ENCODE data around the gene DMAP1. TPM values are rescaled to one million over a fixed set of nuclear protein-coding genes. Genes with fewer than 3 reads are reported as not detected.

DMAP1 gene
- polyA plus RNA-seq, 3 donors, result 52.6 to 57.5 (median 53.2) TPM

DNA sequence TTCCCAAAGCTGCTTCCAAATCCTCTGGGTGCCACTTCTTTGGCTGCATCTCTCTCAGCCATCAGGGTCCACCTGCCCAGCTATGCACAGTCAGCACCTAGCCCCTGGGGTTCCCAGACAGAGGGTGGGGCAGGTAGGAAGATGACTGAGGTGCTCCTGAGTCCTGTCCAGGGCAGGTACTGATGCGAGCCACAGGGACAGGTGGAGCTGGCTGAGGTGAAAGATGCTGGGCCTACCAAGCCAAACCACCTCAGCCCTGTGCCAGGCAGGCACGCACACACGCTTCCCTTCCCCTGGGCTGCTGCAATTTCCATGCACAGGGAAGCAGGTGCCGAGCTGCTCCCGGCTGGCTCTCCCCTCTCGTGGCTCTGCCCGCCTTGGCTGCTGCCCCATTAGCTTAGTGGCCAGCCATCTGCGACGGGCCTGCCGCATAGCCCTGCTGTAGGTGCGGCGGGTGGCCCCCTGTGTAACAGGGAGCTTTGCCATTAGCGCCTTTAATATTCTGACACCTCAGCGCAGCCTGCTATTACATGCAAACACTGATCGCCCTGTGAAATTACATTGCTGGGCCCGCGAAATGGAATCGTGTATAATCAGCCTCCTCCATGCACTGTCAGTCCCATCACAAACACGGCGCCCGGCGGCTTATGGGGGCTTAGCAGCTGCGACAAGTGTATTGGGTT lies 38.9 kb downstream of the DMAP1 start:
- DNase-seq (ENCODE audit: low read depth in 3 of 3, low spot score in 2 of 3), result no peak

DNA sequence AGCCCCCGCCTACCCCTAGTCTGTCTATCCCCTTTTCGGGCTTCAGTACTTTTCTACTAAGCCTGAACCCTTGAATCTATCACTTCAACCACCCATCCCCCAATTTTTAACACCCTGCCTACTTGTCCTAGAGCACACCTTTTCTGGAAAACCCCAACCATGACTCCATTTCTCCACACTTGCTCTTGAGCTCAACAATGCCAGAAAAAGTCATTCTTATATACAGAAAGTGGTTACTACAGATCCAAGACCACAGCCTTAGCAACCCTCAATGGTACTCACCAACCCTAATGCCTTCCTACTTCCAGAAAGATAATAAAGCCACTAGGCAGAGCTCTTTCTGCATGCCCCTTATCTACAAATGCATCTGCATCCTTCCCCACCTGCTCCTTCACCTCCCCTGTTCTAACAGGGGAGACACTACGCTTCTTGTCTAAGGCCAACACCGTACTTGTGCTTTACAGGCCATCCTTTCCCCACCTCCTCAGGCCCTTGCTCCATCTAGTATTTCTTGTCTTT lies 41.2 kb downstream of the DMAP1 start:
- DNase-seq (ENCODE audit: low read depth in 3 of 3, low spot score in 2 of 3), result no peak

DNA sequence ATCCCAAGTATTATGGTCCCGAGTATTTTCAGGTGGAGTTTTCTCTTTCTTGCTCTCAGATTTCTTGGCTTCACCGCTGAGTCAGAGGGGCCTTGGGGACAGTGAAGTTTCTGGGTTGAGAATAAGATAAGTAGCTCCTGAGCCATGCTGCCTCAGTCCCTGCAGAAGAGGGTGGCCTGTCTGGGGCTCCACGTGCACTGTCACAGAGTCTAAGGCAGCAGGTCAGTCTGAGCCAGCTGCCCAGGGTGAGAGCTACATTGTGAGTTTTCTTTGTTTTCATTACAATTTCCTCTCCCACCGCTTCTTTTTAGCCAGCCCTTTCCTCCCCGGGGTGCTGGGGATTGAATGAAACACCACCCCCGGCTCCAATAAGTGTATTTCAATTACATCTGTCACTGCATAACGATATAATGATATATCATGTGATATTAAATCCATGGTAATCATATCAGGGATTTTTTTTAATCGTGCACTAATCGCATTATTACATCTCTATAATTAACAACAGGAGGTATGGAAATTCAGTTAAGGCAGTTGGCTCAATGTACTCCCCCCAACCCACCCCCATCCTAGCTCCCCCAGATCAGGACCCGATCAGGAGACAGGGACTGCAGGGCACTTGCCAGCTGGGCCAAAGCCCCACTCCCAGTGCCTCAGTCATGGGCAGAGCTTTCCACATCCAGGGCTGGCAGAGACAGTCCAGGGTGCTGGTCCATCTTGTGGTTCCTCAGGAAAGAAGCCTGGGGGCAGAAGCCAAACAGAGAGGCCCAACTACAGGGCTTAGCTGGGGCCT lies 43.7 kb downstream of the DMAP1 start:
- no peak for DNase-seq (ENCODE audit: low read depth in 3 of 3, low spot score in 2 of 3)

DNA sequence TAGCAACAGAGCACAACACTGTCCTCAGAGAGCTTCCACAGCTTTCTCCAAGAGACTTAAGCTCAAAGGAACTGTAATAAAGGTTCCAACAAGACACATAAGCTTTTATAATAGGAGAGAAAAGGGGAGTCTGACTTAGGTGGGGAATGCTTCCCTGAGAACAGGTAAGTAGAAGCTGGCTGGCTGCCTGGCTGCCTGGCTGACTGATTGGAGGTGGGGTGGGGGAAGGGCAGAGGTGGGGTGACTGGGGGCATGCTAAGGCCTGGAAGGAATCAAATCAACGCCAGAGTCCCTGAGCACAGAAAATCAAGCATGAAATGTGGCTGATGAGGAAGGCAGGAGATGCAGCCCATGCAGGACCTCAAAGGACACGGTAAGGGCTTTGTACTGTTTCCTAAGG lies 45.8 kb downstream of the DMAP1 start:
- no peak for DNase-seq (ENCODE audit: low read depth in 3 of 3, low spot score in 2 of 3)

DNA sequence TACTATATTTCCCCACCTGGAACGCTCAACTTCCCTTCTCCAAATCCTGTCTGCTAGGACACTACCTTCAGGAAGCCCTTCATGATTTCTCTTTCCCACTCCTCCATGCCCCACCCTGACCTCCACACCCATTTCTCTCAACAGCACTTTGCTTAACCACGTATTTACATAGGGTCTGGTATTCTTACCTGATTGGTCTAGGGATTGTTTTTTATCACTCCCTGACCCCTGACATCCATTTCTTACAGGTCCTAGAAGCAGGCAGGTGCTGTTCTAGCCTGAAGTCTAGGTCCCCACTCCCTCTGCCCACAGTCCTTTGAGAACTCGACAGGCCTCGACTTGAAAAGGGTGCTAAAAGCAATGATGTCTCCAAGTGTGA lies 47.5 kb downstream of the DMAP1 start:
- no peak for DNase-seq (ENCODE audit: low read depth in 3 of 3, low spot score in 2 of 3)

DNA sequence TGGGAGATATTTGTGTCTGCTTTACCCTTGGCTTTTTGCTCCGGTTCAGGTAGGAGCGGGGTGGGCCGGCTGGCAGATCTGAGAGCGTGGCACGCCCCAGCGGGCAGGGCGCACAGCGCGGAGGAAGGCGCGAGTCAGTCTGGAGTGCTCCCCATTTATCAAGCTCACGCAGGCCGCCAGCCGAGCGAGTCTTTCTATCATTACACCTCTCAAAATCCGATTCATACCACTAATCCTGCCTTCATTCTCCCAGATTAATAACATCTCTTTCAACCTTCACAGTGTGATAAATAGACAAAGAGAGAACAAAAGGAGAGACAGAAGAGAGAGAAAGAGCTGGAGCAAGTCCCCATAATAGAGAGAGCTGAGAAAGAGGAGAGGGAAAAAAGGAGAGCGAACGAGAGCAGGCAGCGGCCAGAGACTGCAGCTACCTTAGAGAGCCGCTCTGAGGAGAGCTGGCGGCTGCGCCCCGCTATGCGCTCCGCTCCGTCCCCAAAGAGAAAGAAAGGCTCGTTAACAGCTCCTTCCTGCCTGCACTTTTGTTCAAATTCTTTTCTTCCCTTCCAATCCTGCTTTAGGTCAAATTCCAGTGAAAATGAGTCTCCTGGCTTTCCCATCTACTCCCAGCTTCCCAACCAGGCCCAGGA lies 48.0 kb downstream of the DMAP1 start:
- DNase-seq (ENCODE audit: low read depth in 3 of 3, low spot score in 2 of 3), result no peak

DNA sequence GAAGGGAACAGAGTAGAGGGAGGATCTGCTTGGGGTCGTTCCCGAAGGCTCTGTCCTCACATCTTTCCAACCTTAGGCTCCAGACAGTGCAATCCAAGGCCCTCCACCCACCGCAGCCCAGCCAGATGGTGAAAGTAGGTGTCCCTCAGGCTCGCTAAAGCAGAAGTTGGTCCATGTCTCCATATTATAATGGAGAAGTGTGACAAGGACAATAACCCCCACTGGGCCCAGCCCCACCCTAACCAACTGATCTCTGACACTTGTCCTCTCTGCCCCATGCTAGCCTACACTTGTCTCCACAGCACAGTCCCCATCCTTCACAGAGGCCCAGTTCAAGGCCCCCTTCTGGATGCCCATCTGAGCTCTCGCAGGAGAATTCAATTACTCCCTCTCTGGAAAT lies 48.7 kb downstream of the DMAP1 start:
- DNase-seq (ENCODE audit: low read depth in 3 of 3, low spot score in 2 of 3), result no peak

DNA sequence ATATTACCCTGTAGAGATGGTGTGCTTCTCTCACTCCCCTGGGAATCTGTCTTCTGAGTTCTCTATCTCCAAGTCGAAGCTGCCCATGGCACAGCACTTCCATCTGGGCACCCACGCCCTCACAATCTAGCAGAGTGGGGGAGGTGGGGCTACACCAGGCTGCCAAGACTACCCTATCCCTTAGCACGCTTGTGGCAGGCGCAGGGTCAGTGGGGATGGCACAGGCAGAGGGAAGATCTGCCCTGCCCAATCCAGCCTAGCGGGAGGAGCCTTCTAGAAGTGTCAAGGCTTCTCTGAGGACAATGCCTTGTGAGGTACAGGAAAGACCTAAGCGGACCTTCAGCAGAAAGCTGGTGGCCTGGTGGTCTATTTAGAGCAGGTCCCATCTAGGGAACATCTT lies 49.1 kb downstream of the DMAP1 start:
- no peak for DNase-seq (ENCODE audit: low read depth in 3 of 3, low spot score in 2 of 3)

DNA sequence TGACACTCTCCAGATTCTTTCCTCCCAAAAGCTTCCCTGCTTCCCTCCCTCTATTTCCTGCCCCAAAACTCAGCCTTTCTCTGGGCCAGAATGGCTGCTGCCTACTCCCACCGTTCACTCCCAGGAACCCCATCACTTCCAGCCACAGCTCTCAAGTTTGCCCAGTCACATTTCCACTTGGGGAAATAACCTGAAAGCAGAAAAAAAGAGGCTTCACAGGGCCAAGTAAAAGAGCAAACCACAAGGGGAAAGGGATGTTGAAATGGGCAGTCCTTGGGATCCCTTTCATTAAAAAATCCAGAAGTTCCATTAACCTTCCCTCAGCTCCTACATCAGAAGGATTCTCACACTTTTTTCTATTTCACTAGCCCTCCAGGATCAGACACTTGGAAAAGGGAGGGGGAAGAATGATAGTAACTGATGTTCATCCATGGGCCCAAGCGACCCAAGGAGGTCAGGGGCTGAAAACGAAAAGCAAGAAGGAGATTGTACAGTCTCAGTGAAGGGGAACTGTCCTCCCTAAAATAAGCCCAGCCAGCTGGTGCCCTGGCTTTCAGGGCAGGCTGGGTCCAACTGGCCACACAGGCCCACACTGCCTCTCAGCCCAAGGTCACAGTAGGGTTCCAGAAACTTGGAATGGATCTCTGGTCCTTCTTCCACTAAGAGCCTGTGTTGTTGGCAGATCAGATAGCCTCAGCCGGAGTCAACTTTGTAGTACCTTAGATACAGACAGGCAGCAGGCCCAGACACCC lies 49.7 kb downstream of the DMAP1 start:
- DNase-seq (ENCODE audit: low read depth in 3 of 3, low spot score in 2 of 3), result no peak

DNA sequence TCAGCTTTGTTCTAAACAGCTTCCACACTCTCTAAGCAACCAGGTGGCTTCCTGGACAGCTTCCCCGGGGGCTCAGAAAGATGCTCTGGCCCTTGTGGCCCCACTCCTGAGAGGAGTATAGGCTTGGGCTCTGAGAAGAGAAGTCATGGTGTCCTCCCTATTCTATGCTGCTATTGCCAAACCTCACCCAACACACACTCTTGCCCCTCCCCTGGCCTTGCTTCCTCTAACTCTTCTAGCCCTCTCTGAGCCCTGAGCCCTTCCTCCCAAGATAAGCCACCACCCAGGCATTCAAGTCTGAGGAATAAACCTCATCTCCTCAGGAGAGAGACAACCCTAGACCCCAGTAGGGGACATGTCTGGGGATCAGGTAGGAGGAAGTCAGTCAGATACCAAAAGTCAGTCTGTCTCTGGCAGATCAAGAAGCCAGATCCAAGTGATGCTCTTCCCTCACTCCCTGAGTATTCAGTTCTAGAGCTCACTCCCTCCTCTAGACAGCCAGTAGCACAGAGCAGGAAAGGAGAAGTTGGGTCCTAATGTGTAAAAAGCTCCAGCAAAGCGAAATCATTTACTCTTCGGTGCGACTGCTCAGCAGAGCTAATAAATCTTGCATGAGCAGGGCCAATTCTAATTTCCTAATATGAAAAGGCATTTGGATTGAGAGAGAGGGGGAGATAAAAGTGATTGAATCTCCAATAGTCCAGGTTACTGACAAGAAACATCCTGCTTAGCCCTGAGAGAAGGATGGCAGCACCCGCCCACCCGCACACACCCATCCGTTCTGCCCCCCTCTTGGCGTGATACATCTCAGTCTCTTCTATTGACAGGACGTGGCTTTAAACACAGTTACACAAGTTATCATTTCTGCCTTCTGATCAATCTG lies 50.5 kb downstream of the DMAP1 start:
- DNase-seq (ENCODE audit: low read depth in 3 of 3, low spot score in 2 of 3), result no peak

DNA sequence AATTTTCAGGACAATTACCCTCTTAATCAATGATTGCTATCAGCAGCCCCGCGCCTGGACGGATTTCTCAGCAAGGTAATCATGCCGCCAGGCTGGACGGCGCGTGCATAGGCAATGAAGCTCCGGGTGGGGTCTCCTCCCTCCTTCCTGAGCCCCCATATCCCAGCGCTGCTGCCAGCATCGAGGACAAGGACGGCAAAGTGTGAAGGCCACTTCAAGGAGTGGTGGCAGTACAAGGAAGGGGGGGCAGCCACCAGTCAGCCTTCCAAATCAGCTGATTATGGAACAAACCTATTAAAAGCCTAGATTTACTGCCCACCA lies 51.1 kb downstream of the DMAP1 start:
- no peak for DNase-seq (ENCODE audit: low read depth in 3 of 3, low spot score in 2 of 3)

DNA sequence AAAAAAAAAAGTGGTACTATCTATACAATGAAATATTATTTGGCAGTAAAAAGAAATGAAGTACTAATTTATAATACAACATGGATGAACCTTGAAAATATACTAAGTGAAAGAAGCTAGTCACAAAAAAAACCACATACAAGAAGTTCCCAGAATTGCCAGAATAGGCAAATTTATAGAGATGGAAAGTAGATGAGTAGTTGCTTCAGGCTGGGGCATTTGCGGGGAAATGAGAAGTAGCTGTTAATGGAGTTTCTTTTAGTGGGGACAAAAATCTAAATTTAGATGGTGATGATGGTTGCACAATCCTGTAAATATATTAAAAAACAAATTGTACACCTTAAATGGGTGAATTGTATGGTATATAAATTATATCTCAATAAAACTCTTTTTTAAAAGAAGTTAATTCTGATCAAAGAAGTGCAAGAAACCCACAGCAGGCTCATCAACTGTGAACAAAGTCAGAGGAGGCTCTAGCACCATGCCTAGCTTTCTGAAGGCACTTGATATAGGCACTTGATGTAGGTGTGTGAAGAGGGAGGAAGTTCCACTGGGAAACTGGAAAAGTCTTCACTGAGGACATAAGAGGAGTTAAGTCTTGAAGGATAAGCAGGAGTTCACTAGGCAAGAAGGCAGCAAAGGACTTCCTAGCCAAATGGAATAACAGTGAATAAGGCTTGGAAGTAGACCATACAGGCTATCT lies 52.5 kb downstream of the DMAP1 start:
- DNase-seq (ENCODE audit: low read depth in 3 of 3, low spot score in 2 of 3), result no peak

DNA sequence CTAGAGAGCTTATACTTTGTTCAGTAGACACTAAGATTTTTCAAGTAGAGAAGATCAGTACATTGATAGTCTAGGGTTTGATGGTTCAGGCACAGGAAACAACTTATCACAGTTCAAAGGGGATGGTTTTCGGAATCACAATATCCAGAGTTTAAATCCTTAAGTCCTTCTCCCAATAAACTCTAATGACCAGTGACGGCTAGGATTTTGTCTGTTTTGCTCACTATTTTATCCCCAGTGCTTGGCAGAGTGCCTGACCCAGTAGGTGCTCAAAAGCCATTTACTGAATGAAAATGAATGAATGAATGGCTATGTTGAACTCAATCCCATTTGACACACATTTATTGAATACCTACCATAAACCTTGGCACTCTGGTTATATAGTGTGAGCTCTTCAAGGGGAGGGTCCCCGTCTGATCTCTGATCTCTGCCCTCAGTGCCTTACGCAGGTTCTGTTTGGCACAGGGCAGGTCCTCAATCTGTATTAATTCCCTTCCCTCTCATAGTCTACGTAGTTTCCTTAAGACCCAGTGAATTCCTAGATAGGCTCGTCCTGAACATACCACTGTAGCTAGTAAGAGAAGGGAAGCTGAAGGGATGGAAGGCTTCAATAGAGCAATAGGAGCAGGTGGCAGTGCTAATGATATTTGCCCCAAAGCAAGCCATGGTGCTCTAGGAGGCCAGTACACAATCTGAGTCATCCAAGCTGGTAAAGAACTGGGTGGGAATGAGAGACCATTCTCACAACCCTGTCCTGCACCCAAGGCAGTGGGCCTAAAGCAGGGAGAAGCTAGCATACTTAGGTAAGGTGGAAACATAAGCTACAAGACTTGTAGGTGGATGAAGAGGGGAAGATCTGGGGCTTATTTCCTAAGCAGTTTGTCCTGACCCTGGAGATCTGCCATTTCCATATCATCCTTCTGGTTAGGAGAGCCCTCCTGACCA lies 53.4 kb downstream of the DMAP1 start:
- no peak for DNase-seq (ENCODE audit: low read depth in 3 of 3, low spot score in 2 of 3)

DNA sequence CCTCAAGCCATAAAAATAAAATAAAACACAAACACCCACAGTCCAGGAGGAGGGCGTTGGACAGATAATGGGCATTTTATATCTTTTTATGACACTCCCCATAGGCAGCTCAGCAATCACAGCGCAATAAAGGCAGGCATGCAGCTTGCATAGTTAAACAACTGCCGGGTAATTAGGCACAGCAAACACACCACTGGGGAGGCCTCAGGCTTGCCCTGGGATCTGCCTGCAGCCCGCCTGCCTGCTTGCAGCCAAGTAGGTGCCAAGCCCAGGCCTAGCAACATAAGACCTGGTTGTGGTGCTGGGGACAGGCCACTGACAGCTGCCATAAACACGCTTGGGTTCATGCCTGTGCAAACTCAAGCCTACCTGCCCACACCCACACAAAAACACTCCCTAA lies 54.2 kb downstream of the DMAP1 start:
- no peak for DNase-seq (ENCODE audit: low read depth in 3 of 3, low spot score in 2 of 3)

DNA sequence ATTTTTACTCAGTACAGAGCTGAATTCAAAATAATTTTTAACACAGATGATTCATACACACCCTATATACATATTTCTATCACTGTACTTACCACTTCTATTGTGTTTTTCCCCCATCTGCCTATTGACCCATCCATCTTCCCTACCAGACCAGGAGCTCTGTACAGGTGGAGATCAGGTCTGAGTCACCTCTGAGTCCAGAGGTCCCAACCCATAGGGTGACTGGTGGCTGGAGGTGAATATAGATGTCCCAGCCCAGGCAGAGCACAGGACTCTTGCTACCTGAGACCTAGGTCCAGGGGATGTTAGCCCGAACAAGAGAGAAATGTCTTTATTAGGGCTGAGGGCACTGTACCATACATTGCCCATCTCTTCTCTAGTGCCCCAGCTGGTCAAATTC lies 54.8 kb downstream of the DMAP1 start:
- DNase-seq (ENCODE audit: low read depth in 3 of 3, low spot score in 2 of 3), result no peak
